ENCODE results near the gene CTIF. TPM values are rescaled to one million over a fixed set of nuclear protein-coding genes. Genes with fewer than 3 reads are reported as not detected.

The CTIF gene
- polyA plus RNA-seq, 3 donors: 13.9 to 17.0 (median 15.3) TPM

DNA sequence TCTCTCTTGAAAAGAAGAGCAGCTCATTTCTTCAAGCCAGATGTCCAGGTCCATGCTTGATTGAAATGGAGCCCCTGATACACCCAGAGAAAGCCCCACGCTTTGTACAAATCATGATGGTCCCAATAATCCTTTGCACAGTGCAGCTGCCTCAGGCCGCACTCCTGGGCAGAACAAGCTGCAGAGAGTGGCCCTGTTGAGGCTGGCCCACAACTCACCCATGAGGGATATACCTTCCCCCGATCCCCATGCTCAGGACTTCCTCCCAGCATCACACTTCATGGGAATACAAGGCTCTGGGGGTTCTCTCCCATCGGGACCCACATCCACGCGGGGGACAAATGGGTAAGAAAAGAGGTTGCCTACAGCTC is 181.8 kb downstream of the CTIF start:
- DNase-seq (ENCODE audit: low read depth in 3 of 3, low spot score in 2 of 3): no peak

GRCh38 chr18:48721312-48721711 is 182.5 kb downstream of the CTIF start:
- no peak for DNase-seq (ENCODE audit: low read depth in 3 of 3, low spot score in 2 of 3)

- no peak for DNase-seq (ENCODE audit: low read depth in 3 of 3, low spot score in 2 of 3)
These were observed 184.2 kb downstream of the CTIF start for GRCh38 chr18:48723016-48723415.

DNA sequence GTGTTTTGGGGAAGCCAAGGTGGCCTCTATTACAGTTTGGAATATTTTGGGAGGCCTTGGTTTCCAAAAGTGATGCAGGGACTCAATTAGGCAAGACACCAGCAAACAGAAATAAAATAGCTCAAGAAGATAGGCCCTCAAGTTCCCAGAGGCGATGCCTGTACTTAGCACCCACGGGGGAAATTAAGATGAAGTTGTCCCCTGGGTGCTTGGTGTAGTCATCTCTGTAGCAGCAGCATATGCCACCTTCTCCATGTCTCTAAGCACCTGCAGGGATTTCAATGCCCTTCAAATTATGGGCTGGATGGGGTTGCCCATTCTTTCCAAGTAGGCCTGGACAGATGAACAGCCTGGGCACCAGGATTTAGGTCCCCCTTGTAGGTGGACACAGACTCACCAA is 185.0 kb downstream of the CTIF start:
- no peak for DNase-seq (ENCODE audit: low read depth in 3 of 3, low spot score in 2 of 3)

DNA sequence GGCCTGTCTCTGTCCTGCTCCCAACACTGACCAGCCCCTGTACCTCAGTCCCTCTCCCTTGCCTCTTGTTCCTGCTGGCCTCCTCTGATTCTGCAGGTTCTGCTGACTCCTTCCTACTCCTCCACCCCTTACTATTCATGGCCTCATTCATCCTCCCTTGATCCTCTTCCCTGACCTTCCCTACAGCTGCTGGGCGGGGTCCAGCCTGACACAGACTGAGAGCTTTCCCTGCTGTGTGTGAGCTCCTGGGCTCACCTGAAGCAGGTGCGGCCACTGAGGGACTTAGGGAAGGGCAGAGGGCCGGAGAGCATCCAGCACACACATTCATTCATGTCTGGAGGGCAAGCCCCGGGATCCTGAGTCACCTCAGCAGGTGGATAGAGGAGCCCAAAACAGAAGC is 185.6 kb downstream of the CTIF start:
- no peak for DNase-seq (ENCODE audit: low read depth in 3 of 3, low spot score in 2 of 3)

DNA sequence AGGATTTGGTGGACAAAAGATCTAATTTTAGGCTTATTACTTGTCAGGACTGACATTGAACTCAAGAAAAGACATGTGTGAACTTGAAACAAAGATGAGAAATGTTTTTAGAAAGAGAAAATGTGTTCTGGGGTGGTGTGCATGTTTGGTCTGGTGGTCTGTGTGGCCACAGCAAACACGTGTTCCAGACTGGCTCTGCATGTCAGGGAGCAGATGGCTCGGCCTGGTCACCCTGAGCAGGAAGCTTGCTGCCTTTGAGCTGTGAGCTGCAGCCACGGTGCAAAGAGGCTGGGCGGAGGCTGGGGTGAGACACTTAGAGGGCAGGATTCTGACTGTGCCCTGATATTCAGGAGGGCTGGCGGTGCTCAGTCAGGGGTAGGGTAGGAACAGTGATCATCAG is 186.1 kb downstream of the CTIF start:
- no peak for DNase-seq (ENCODE audit: low read depth in 3 of 3, low spot score in 2 of 3)

DNA sequence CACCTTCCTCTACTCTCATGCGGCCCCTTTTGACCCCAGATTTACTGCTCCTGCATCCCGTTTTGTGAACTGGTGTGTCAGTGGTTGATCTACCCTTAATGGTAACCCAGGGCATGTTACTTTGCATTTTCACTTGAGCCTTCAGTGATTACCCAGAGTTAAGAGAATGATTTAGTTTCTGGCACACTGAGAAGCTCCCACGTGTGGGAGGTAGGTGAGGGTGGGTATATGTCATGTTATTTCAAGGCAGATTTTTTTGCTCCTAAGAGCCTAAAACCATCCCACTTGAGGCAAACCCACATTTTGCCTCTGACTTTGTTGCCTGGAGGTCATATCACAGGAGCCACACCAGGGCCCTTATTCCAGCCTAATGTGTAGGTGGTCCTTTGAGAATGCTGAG is 186.7 kb downstream of the CTIF start:
- DNase-seq (ENCODE audit: low read depth in 3 of 3, low spot score in 2 of 3): no peak

- DNase-seq (ENCODE audit: low read depth in 3 of 3, low spot score in 2 of 3): no peak
These were observed 188.8 kb downstream of the CTIF start for GRCh38 chr18:48727681-48728080.

GRCh38 chr18:48728204-48728833 is 189.5 kb downstream of the CTIF start:
- no peak for DNase-seq (ENCODE audit: low read depth in 3 of 3, low spot score in 2 of 3)

DNA sequence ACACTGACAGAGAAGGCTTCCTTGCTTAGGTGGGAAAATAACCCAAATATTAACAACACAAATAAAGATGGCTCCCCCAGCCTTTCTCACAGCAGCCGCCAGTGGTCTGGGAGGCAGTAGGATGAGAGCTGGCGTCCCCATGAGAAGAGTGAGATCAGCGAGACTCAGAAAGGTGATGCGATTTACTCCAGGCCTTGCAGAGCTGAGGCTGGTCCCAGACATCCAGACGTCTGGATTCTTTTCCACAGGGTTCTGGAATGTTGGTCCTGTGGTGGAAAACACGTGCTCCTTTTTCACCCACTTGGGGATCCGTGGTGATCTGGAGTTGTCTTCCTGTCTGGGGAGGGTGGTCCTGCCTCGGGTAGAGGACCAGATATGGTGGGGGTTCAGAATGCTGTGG is 190.6 kb downstream of the CTIF start:
- DNase-seq (ENCODE audit: low read depth in 3 of 3, low spot score in 2 of 3): no peak

DNA sequence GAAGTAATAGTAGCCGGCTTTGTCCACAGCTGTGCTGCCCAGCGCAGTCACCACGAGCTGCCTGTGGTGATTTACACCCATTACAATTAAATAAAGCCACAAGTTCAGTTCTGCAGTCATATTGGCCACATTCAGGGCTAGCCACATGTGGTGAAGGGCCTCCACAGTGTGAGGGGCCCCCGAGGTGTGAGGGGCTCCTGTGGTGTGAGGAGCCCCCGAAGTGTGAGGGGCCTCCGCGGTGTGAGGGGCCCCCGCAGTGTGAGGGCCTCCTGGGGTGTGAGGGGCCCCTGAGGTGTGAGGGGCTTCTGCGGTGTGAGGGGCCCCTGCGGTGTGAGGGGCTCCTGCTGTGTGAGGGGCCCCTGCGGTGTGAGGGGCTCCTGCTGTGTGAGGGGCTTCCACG is 191.2 kb downstream of the CTIF start:
- DNase-seq (ENCODE audit: low read depth in 3 of 3, low spot score in 2 of 3): no peak

DNA sequence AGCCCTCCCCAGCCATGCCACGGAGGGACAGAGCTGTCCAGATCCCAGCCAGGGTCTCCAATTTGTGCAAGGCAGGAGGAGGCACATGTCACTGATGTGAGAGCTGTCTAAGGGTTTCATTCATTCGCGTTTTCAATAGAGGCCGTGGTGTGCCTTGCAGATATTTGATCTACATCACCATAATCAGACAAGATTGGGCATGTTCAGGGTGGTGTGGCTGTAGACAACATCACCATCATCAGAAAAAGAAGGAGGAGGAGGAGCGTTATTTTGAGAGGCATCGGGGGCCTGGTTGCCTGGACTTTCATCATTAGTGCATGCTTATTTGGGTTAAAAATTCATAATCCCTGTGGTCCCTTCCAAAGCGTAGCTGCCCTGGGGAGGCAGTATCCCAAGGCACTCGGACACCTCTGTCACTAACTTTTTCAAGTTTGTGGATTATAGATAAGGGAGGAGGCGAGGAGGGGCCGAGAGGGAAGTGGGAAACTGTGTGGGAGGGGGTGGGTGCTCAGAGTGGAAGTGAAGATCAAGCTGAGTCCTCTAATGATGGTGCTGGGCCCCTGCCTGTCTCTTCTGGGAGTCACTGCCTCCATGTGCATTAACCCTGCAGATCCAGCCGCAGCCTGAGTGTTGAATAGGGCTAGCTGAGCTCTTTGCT is 194.1 kb downstream of the CTIF start:
- DNase-seq (ENCODE audit: low read depth in 3 of 3, low spot score in 2 of 3): no peak

DNA sequence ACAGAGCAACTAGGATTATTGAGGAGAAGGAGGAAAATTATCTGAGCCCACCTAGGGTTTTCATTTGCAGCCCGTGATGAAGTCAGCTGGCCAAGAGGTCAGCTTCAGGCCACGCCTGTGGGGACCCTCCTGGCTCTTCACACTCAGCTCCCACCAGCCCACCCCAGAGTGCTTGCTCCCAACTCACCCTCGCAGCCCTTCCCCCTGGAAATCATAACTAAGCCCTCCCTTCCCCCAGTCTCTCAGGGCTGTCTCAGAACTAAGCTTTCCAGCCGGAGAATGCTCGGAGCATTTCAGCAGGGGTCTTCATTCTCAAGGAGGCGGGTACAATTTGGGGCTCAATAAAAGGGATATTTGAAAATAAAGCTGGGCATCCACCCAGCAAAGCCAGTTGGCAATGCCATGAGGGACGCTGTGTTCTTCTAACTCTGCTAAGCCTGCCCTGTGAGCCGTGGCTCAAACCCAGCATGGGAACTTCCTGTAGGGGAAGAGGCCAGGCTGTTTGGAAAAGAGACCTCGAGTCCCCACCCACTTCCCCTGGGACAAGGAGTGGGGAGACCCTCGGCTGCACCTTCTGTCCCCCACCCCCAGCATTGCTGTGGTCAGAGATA is 194.9 kb downstream of the CTIF start:
- DNase-seq (ENCODE audit: low read depth in 3 of 3, low spot score in 2 of 3): no peak

DNA sequence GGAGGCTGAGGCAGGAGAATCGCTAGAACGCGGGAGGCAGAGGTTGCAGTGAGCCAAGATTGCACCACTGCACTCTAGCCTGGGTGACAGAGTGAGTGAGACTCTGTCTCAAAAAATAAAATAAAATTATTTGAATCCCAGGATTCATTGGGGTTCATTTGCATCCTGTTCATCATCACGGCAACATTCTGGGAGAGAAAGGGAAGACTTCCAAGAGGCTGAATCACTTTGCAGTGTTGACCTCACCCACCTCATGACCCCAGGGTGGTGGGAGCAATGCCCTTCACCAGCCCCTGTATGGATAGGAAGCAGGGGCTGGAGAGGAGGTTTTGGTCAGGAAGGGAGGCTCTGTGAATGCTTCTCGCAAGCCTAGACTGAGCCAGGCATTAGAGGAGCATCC is 195.6 kb downstream of the CTIF start:
- no peak for DNase-seq (ENCODE audit: low read depth in 3 of 3, low spot score in 2 of 3)

GRCh38 chr18:48735080-48735676 is 196.3 kb downstream of the CTIF start:
- DNase-seq (ENCODE audit: low read depth in 3 of 3, low spot score in 2 of 3): no peak

DNA sequence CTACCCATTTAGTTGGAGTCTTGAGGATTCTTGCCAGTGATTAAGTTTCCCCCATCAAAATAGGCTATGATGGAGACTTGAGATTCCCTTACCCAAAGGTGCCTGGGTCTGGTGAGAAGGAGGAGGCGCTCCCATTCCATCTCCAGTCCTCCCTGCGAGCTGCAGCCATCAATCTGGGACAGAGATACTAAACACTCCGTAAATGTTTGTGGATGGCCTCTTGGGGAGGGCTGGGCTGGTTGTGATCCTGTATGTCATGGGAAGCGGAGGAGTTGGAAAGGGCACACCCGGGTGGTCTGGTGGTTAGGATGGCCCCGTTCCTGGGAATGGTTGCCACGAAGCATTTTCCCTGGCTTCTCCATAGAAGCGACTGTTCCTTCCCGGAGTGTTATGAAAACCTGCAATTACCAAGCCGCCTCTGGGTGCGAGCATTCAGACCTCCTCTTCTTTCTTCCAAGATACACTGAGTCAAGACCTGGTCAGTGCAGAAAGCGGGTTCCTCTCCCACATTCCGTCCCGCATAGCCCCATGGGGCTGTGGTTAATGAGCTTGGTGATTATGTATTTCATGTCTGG is 196.9 kb downstream of the CTIF start:
- no peak for DNase-seq (ENCODE audit: low read depth in 3 of 3, low spot score in 2 of 3)

DNA sequence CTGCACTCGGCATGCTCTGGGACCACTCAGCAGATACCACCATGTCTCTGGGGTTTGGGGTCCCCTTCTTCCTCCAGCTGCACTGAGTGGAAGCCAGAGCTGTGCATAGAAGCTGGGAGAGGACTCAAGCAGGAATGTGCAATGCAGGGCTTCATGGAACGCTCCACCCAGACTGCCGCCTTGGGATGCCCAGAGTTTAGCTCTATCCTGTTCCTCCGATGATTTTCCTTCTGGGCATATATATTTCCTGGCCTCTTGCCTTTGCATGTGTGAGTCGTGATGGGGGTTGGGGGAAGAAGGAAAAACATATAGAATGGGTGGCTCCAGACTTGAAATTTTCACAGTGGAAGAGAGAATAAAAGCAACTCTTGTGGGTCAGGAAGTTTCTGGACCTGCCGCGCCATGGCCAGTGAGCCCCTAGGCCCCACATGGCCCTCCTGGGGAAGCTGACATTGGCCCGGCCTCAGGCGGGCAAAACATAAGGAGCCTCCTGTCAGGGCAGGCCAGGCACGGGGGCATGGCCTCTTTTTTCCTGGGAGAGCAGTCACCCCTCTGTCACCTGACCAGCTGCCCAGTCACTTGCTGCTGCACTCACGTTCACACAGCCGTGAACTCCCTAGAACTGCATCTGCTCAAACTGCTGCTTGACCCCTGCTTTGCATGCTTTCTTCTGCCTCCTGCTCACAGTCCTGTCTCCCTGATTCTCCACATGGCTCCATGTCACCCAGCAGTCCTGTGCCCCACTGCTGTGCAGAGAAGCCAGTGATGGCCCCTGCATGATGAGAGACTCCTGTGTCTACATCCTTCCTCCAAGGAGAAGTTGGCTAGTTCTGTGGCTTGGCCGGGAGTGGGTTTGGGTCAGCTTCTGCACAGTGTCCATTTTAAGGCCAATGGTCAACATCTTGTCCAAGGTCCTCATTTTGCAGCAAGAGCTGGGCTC is 197.8 kb downstream of the CTIF start:
- no peak for DNase-seq (ENCODE audit: low read depth in 3 of 3, low spot score in 2 of 3)

DNA sequence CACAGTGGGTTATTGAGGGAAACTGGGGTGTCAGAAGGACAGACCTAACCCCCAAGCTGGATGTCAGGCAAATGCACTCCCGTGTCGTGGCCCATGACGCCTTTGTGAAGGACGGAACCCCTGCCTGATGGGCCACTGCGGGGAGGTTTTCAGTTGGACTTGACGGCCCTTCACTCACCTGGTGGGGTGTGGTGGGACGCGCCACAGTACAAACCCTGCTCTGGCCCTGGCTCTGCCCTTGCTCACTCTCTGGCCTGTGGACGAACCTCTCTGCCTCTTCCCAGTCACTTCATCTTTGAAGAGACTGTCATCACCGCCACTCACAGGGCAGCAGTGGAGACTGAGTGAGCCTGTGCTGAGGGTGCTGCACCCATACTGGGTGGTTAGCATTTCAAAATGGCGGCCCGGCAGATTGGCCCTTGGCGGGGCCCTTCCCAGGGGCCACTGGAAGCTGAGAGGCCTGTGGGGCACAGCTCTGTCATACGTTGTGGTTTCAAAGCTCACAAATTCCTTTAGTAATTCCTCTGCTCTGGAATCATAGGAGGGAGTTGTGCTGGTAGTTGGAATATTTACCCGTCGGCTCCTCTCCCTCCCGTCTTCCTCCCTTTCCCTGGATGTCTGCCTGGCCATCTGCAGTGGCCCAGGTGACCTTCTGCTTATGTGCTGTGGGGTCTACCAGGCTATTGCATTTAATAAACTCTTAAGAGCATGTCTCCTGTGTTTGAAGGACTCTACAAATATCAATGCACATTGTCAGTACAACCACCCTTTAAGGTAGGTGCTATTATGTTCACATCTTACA is 200.6 kb downstream of the CTIF start:
- no peak for DNase-seq (ENCODE audit: low read depth in 3 of 3, low spot score in 2 of 3)

- DNase-seq (ENCODE audit: low read depth in 3 of 3, low spot score in 2 of 3): no peak
These were observed 201.2 kb downstream of the CTIF start for GRCh38 chr18:48740068-48740440.
